ENCODE measurements around the gene HOXA3. TPM values are rescaled to one million over a fixed set of nuclear protein-coding genes. Genes with fewer than 3 reads are reported as not detected.

HOXA3 gene
- total and polyA plus RNA-seq, 2 of the 8 experiments (the other 6 are each of a cell fraction or from before 2014, with no cell fraction given), result not detected

GRCh38 chr7:27095050-27095896, 57.1 kb downstream of the HOXA3 start (continued):
- TF ChIP-seq ASH2L (IDR thresholded peaks at IDR 0.05; ENCODE audit: low read length), result no peak
- TF ChIP-seq CHD7 (IDR thresholded peaks at IDR 0.05; ENCODE audit: insufficient replicate concordance, low read length), result no peak
